HG02678 (cell line): ENCODE results near the gene SMOC1.

Experiments
- ATAC-seq: cut with Tn5 transposase; IDR thresholded peaks from one replicate; pipeline ENCODE4 v1.9.1; 2021; ENCODE audit warnings: mild to moderate bottlenecking, moderate library complexity; ENCODE audit not compliant: unreplicated experiment

SMOC1 gene

GRCh38 chr14:70078329-70078728, 199.1 kb downstream of the SMOC1 start:
- ATAC-seq = no peak

GRCh38 chr14:70080076-70080475, 200.9 kb downstream of the SMOC1 start:
- ATAC-seq = no peak
